GM23338 (cell line): ENCODE data around the gene LOXL4.

Experiments used
- ETS1 ChIP-seq: IDR thresholded peaks from 2 replicates; pipeline ENCODE4 v1.6.1; 2016; ENCODE audit warnings: antibody characterized with exemption
- EZH2phosphoT487 ChIP-seq: fragments of 200-600 bp; sonication (generic); IDR thresholded peaks from one replicate; pipeline ENCODE4 v1.8.1; 2018; ENCODE audit warnings: antibody characterized with exemption; ENCODE audit not compliant: unreplicated experiment
- POLR2AphosphoS5 ChIP-seq: IDR thresholded peaks from 2 replicates; pipeline ENCODE4 v1.6.1; 2016; ENCODE audit warnings: antibody characterized with exemption, low read depth
- REST ChIP-seq: IDR thresholded peaks from one replicate; pipeline ENCODE4 v1.6.1; 2018; ENCODE audit warnings: antibody characterized with exemption; ENCODE audit not compliant: unreplicated experiment
- ZNF462 ChIP-seq: fragments of 250-450 bp; sonication (Bioruptor Pico); IDR thresholded peaks from 2 replicates; pipeline ENCODE4 v1.5.0; 2020; ENCODE audit warnings: mild to moderate bottlenecking, moderate library complexity
- TF ChIP-seq, protein P1 (sequence below), 2 experiments: fragments of 200-600 bp in 1 of 2; sonication (generic) in 1 of 2; conservative IDR thresholded peaks; 2 replicates each; pipeline versions ENCODE4 v1.5.1 to v1.6.1; 2016 to 2017; ENCODE audit warnings: antibody characterized with exemption in 2 of 2, low read depth in 2 of 2, mild to moderate bottlenecking in 2 of 2, moderate library complexity in 1 of 2

DNA sequence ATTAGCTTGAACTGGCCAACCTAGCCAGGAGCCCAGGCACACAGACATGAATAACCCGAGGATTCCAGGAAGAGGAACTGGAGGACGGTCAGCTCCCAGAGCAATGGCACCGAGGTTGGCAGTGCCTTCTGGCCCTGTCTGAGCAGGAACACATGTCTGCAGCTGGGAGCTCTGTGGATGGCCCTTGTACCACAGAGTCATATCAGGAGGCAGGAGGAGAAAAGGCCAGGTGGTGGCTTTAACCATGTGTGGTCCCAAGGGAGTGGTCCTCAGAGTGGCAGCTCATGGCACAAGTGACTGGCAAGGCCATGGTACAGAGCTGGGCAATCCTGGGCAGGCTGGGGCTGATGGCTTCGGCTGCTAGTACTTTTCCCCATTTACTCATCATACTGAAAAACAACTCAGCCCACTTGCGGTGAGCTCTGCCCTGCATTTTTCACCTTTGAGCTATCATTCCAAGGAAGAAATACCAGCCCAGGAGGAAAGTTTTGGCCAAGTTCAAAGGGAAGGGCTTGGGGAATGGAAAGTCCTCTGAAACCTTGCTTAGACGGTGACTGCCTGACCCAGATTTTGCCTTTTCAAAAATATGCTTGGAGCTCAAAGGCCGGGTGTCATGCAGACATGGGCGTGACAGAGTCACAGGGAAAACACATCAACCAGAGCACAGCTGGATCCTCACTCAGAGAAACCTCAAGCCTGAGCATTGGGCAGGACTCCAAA, 25.7 kb upstream of the LOXL4 start:
- TF ChIP-seq POLR2AphosphoS5 (no peak), ETS1 (no peak), ZNF462 (CRISPR knock-in tag) (no peak), EZH2phosphoT487 (no peak), REST (no peak)
- TF ChIP-seq, protein P1, sequence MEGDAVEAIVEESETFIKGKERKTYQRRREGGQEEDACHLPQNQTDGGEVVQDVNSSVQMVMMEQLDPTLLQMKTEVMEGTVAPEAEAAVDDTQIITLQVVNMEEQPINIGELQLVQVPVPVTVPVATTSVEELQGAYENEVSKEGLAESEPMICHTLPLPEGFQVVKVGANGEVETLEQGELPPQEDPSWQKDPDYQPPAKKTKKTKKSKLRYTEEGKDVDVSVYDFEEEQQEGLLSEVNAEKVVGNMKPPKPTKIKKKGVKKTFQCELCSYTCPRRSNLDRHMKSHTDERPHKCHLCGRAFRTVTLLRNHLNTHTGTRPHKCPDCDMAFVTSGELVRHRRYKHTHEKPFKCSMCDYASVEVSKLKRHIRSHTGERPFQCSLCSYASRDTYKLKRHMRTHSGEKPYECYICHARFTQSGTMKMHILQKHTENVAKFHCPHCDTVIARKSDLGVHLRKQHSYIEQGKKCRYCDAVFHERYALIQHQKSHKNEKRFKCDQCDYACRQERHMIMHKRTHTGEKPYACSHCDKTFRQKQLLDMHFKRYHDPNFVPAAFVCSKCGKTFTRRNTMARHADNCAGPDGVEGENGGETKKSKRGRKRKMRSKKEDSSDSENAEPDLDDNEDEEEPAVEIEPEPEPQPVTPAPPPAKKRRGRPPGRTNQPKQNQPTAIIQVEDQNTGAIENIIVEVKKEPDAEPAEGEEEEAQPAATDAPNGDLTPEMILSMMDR (conservative IDR thresholded peaks at IDR 0.05; ENCODE audit: low read depth in 2 of 2), result no peak
